Stomach (tissue), 4 donors: ENCODE results near the gene CPNE1.
A peak's percentile ranks its signal among the peaks of the same experiment; 100 is the strongest.

Experiments used
- CTCF ChIP-seq, 7 experiments: fragments of 450-650 bp in 4 of 7; fragments of 200-600 bp in 3 of 7; sonication (generic) in 3 of 7; IDR thresholded peaks; one replicate each; pipeline ENCODE4 v1.5.1; 2016 to 2019; ENCODE audit warnings: antibody characterized with exemption in 7 of 7, control low read depth in 2 of 7, mild to moderate bottlenecking in 1 of 7
- EP300 ChIP-seq: sonication (generic); formaldehyde crosslinking; IDR thresholded peaks from one replicate; pipeline ENCODE4 v1.6.1; 2017; ENCODE audit warnings: antibody characterized with exemption
- POLR2AphosphoS5 ChIP-seq, 3 donors: sonication (generic); formaldehyde crosslinking; IDR thresholded peaks; one replicate each; pipeline ENCODE4 v1.6.1; 2016; ENCODE audit warnings: antibody characterized with exemption in 3 of 3

- peak in 2 of 3 donors; percentile 31 to 74 for TF ChIP-seq POLR2AphosphoS5 (IDR thresholded peaks at IDR 0.05)
- no peak for TF ChIP-seq CTCF (IDR thresholded peaks at IDR 0.05)
- no peak for TF ChIP-seq EP300
Measured at GRCh38 chr20:35610833-35611427, 53.8 kb downstream of the CPNE1 start.
